Measurements from ENCODE around the gene FRYL.
"Not testable (repeated sequence)": the region's sequence is repeated elsewhere in the genome, so short reads cannot be mapped to it uniquely, and the experiment has no call there.

GRCh38 chr4:48821431-48821830 is 41.4 kb upstream of the FRYL start:
- TF ChIP-seq, protein P1, sequence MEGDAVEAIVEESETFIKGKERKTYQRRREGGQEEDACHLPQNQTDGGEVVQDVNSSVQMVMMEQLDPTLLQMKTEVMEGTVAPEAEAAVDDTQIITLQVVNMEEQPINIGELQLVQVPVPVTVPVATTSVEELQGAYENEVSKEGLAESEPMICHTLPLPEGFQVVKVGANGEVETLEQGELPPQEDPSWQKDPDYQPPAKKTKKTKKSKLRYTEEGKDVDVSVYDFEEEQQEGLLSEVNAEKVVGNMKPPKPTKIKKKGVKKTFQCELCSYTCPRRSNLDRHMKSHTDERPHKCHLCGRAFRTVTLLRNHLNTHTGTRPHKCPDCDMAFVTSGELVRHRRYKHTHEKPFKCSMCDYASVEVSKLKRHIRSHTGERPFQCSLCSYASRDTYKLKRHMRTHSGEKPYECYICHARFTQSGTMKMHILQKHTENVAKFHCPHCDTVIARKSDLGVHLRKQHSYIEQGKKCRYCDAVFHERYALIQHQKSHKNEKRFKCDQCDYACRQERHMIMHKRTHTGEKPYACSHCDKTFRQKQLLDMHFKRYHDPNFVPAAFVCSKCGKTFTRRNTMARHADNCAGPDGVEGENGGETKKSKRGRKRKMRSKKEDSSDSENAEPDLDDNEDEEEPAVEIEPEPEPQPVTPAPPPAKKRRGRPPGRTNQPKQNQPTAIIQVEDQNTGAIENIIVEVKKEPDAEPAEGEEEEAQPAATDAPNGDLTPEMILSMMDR (conservative IDR thresholded peaks at IDR 0.05 in 1 of 2, IDR thresholded peaks at IDR 0.05 in 1 of 2; ENCODE audit: low read depth in 1 of 2, low read length in 2 of 2), result not testable (repeated sequence)
- not testable (repeated sequence) for TF ChIP-seq EZH2 (IDR thresholded peaks at IDR 0.05; ENCODE audit: low read length, missing control alignments)

Data from fibroblast of lung (primary cell).